H9 (cell line): ENCODE data around the gene ANO10. TPM values are rescaled to one million over a fixed set of nuclear protein-coding genes. Genes with fewer than 3 reads are reported as not detected.
"Not testable (repeated sequence)": the region's sequence is repeated elsewhere in the genome, so short reads cannot be mapped to it uniquely, and the experiment has no call there.

ENCODE experiments used
- DNase-seq: peaks from one replicate; pipeline ENCODE4 v3.0.0-alpha.2; 2017
- H2AFZ ChIP-seq: one replicate; pipeline ENCODE4 v1.6.1; 2013; ENCODE audit warnings: mild to moderate bottlenecking, low read length, control low read depth, moderate library complexity
- H2AK5ac ChIP-seq: 2 replicates; pipeline ENCODE4 v1.6.1; 2013; ENCODE audit warnings: low read length, control low read depth, mixed read lengths; ENCODE audit not compliant: insufficient read length
- H2BK120ac ChIP-seq: one replicate; pipeline ENCODE4 v1.6.1; 2013; ENCODE audit warnings: low read depth, mild to moderate bottlenecking, low read length, control low read depth, inconsistent platforms; ENCODE audit not compliant: poor library complexity, severe bottlenecking
- H2BK12ac ChIP-seq: 2 replicates; pipeline ENCODE4 v1.6.1; 2013; ENCODE audit warnings: low read length, control low read depth, mixed read lengths, low read depth; ENCODE audit not compliant: insufficient read length
- H2BK15ac ChIP-seq: 2 replicates; pipeline ENCODE4 v1.6.1; 2013; ENCODE audit warnings: low read depth, low read length, control low read depth
- H2BK20ac ChIP-seq: one replicate; pipeline ENCODE4 v1.6.1; 2013; ENCODE audit warnings: low read depth, mild to moderate bottlenecking, low read length, control low read depth, inconsistent platforms; ENCODE audit not compliant: poor library complexity, severe bottlenecking
- H2BK5ac ChIP-seq: 2 replicates; pipeline ENCODE4 v1.6.1; 2013; ENCODE audit warnings: low read length, control low read depth, mixed read lengths; ENCODE audit not compliant: insufficient read length
- H3K14ac ChIP-seq: 2 replicates; pipeline ENCODE4 v1.6.1; 2013; ENCODE audit warnings: low read length, control low read depth; ENCODE audit not compliant: insufficient read depth
- H3K18ac ChIP-seq: 2 replicates; pipeline ENCODE4 v1.6.1; 2013; ENCODE audit warnings: low read depth, mild to moderate bottlenecking, mixed read lengths, low read length, control low read depth; ENCODE audit not compliant: insufficient read length
- H3K23ac ChIP-seq: 2 replicates; pipeline ENCODE4 v1.6.1; 2013; ENCODE audit warnings: low read length, control low read depth, mixed read lengths, low read depth; ENCODE audit not compliant: insufficient read length
- H3K23me2 ChIP-seq: 2 replicates; pipeline ENCODE4 v1.6.1; 2013; ENCODE audit warnings: low read depth, mild to moderate bottlenecking, mixed read lengths, low read length, control low read depth; ENCODE audit not compliant: insufficient read length, poor library complexity, severe bottlenecking
- H3K27ac ChIP-seq: 2 replicates; pipeline ENCODE4 v1.5.1; 2013; ENCODE audit warnings: low read length, control low read depth, mixed read lengths, low read depth; ENCODE audit not compliant: insufficient read length
- H3K27me3 ChIP-seq: 2 replicates; pipeline ENCODE4 v1.6.1; 2013; ENCODE audit warnings: low read length, control low read depth, inconsistent platforms; ENCODE audit not compliant: insufficient read depth
- H3K4ac ChIP-seq: 2 replicates; pipeline ENCODE4 v1.6.1; 2013; ENCODE audit warnings: low read depth, mild to moderate bottlenecking, control low read depth, inconsistent platforms, low read length, moderate library complexity
- H3K4me1 ChIP-seq: 2 replicates; pipeline ENCODE4 v1.6.1; 2013; ENCODE audit warnings: low read length, control low read depth, inconsistent platforms; ENCODE audit not compliant: insufficient read depth
- H3K4me2 ChIP-seq: 2 replicates; pipeline ENCODE4 v1.6.1; 2013; ENCODE audit warnings: low read length, control low read depth, mixed read lengths; ENCODE audit not compliant: insufficient read length, insufficient read depth
- H3K56ac ChIP-seq: 2 replicates; pipeline ENCODE4 v1.6.1; 2013; ENCODE audit warnings: low read depth, mild to moderate bottlenecking, mixed read lengths, low read length, control low read depth; ENCODE audit not compliant: insufficient read length
- H3K79me1 ChIP-seq: 2 replicates; pipeline ENCODE4 v1.6.1; 2013; ENCODE audit warnings: low read depth, mild to moderate bottlenecking, moderate library complexity, low read length, control low read depth, inconsistent platforms; ENCODE audit not compliant: insufficient read depth, poor library complexity, severe bottlenecking
- H3K79me2 ChIP-seq: 2 replicates; pipeline ENCODE4 v1.6.1; 2013; ENCODE audit warnings: low read length, control low read depth, inconsistent platforms; ENCODE audit not compliant: insufficient read depth
- H3K9ac ChIP-seq: 2 replicates; pipeline ENCODE4 v1.6.1; 2013; ENCODE audit warnings: low read length, control low read depth, mixed read lengths; ENCODE audit not compliant: insufficient read length; ENCODE audit errors: extremely low read depth
- H3K9me3 ChIP-seq: one replicate; pipeline ENCODE4 v1.6.1; 2013; ENCODE audit warnings: low read depth, low read length, inconsistent platforms; ENCODE audit not compliant: control insufficient read depth
- H3T11ph ChIP-seq: one replicate; pipeline ENCODE4 v1.6.1; 2013; ENCODE audit warnings: mild to moderate bottlenecking, low read length, control low read depth, inconsistent platforms
- H4K20me1 ChIP-seq: one replicate; pipeline ENCODE4 v1.6.1; 2013; ENCODE audit not compliant: control insufficient read depth, insufficient read length, insufficient read depth
- H4K5ac ChIP-seq: 2 replicates; pipeline ENCODE4 v1.6.1; 2013; ENCODE audit warnings: low read depth, mild to moderate bottlenecking, mixed read lengths, low read length, control low read depth; ENCODE audit not compliant: insufficient read length
- H4K8ac ChIP-seq: replicated peaks from 2 replicates; pipeline ENCODE4 v1.6.1; 2013; ENCODE audit warnings: low read length, control low read depth, mixed read lengths, low read depth; ENCODE audit not compliant: insufficient read length
- H4K91ac ChIP-seq: 2 replicates; pipeline ENCODE4 v1.6.1; 2013; ENCODE audit warnings: low read depth, mild to moderate bottlenecking, moderate library complexity, mixed read lengths, low read length, control low read depth; ENCODE audit not compliant: insufficient read length
- H3K27ac Mint-ChIP-seq, 3 experiments: 2 replicates in 2 of 3; 3 replicates in 1 of 3; pipeline ENCODE4 v1.8.0; 2020 to 2021; ENCODE audit warnings: mixed read lengths in 3 of 3, mild to moderate bottlenecking in 1 of 3, moderate library complexity in 1 of 3
- H3K27me3 Mint-ChIP-seq: 2 replicates; pipeline ENCODE4 v1.8.0; 2021; ENCODE audit warnings: low read depth, mild to moderate bottlenecking, moderate library complexity, mixed read lengths
- H3K36me3 Mint-ChIP-seq, 3 experiments: 2 replicates in 2 of 3; 3 replicates in 1 of 3; pipeline ENCODE4 v1.8.0; 2020 to 2021; ENCODE audit warnings: low read depth in 3 of 3, mixed read lengths in 3 of 3; ENCODE audit not compliant: insufficient read depth in 1 of 3
- H3K4me1 Mint-ChIP-seq, 2 experiments: 2 replicates each; pipeline ENCODE4 v1.8.0; 2020; ENCODE audit warnings: mixed read lengths in 2 of 2
- H3K4me3 Mint-ChIP-seq, 2 experiments: 2 replicates in 1 of 2; 3 replicates in 1 of 2; pipeline ENCODE4 v1.8.0; 2020 to 2021; ENCODE audit warnings: mild to moderate bottlenecking in 2 of 2, mixed read lengths in 2 of 2, moderate library complexity in 1 of 2
- H3K9me3 Mint-ChIP-seq, 2 experiments: 2 replicates in 1 of 2; 3 replicates in 1 of 2; pipeline ENCODE4 v1.8.0; 2020; ENCODE audit warnings: mild to moderate bottlenecking in 2 of 2, mixed read lengths in 2 of 2, moderate library complexity in 1 of 2
- WGBS: extraction: QIAGEN DNeasy Blood & Tissue Kit; methylation state at CpG from one replicate; pipeline ENCODE4 v1.1.7; 2013; ENCODE audit warnings: missing lambda C conversion rate, low lambda C conversion rate, mixed read lengths; ENCODE audit not compliant: insufficient read length; ENCODE audit errors: extremely low coverage; 5-methylcytosine and 5-hydroxymethylcytosine counted together
- total RNA-seq: library from RNA; stranded (reverse); gene quantifications from 2 replicates; pipeline ENCODE4 v1.2.1, GENCODE V29; 2021

Gene ANO10
- total RNA-seq, 1 experiment from 2014 or later, result 38.7 TPM

- peaks cover 45 to 52% of the 10 kb centered on the region in 2 experiments for H3K9me3 Mint-ChIP-seq
- H3K27me3 ChIP-seq, result not testable (repeated sequence)
Observed at GRCh38 chr3:43591866-43592265, 29.9 kb downstream of the ANO10 start.

More at GRCh38 chr3:43591866-43592265, 29.9 kb downstream of the ANO10 start:
- H3K27me3 Mint-ChIP-seq, H3K4me2 ChIP-seq, H2AFZ ChIP-seq, H3T11ph ChIP-seq, H2BK12ac ChIP-seq, H3K27ac ChIP-seq, H3K14ac ChIP-seq, H3K23ac ChIP-seq, H4K8ac ChIP-seq, H4K20me1 ChIP-seq, H3K4me1 ChIP-seq, H2AK5ac ChIP-seq, H3K4me3 Mint-ChIP-seq, H3K4me1 Mint-ChIP-seq, H3K79me2 ChIP-seq, H3K27ac Mint-ChIP-seq, H3K9me3 ChIP-seq, H3K18ac ChIP-seq, H2BK15ac ChIP-seq, H2BK120ac ChIP-seq, H3K23me2 ChIP-seq, H3K56ac ChIP-seq, H3K4ac ChIP-seq, H2BK5ac ChIP-seq, H3K79me1 ChIP-seq, H3K9ac ChIP-seq, DNase-seq, H4K5ac ChIP-seq, H4K91ac ChIP-seq, H2BK20ac ChIP-seq: not testable (repeated sequence)
- WGBS, result no CpG with 5 or more reads among the region's 10 CpGs
- H3K36me3 Mint-ChIP-seq, result peaks cover 63 to 72% (median 68%) of the 10 kb centered on the region in 3 experiments
